Activated CD4-positive, alpha-beta T cell treated with anti-CD3 and anti-CD28 coated beads, Interleukin-2, amount 50 U/mL, for 4 hours (primary cell): Measurements from ENCODE around the gene UTY.
"Not testable (repeated sequence)": the region's sequence is repeated elsewhere in the genome, so short reads cannot be mapped to it uniquely, and the experiment has no call there.

ENCODE experiments used
- DNase-seq, 2 experiments: peaks; one replicate each; pipeline ENCODE4 v3.0.0-alpha.2; 2020

UTY gene

GRCh38 chrY:13295026-13295425, 184.8 kb downstream of the UTY start:
- DNase-seq: no peak

GRCh38 chrY:13291199-13291598, 188.6 kb downstream of the UTY start:
- no peak for DNase-seq

GRCh38 chrY:13282151-13283054, 197.4 kb downstream of the UTY start:
- DNase-seq: not testable (repeated sequence)

GRCh38 chrY:13279561-13279960, 200.3 kb downstream of the UTY start:
- no peak for DNase-seq

- DNase-seq: no peak
Measured at GRCh38 chrY:13271706-13272105, 208.1 kb downstream of the UTY start.

GRCh38 chrY:13253941-13254440, 225.8 kb downstream of the UTY start:
- not testable (repeated sequence) for DNase-seq

GRCh38 chrY:13250421-13250820, 229.4 kb downstream of the UTY start:
- DNase-seq: no peak

- no peak for DNase-seq
Measured at GRCh38 chrY:13243716-13244115, 236.1 kb downstream of the UTY start.

GRCh38 chrY:13233901-13234300, 245.9 kb downstream of the UTY start:
- no peak for DNase-seq

GRCh38 chrY:13233118-13233517, 246.7 kb downstream of the UTY start:
- DNase-seq: no peak

- no peak for DNase-seq
Measured at GRCh38 chrY:13227354-13227953, 252.4 kb downstream of the UTY start.

GRCh38 chrY:13210961-13211646, 268.7 kb downstream of the UTY start:
- DNase-seq: no peak

GRCh38 chrY:13205214-13205613, 274.6 kb downstream of the UTY start:
- DNase-seq: no peak
